Tibial nerve (tissue), 4 donors: ENCODE results near the gene NOTCH2.
"Not testable (repeated sequence)": the region's sequence is repeated elsewhere in the genome, so short reads cannot be mapped to it uniquely, and the experiment has no call there.

ENCODE experiments used
- CTCF ChIP-seq, 5 experiments: fragments of 200-600 bp in 3 of 5; fragments of 450-650 bp in 2 of 5; sonication (generic) in 3 of 5; IDR thresholded peaks; one replicate each; pipeline ENCODE4 v1.5.1; 2016 to 2019; ENCODE audit warnings: antibody characterized with exemption in 5 of 5, mild to moderate bottlenecking in 3 of 5, moderate library complexity in 2 of 5
- EP300 ChIP-seq, 2 donors: sonication (generic); formaldehyde crosslinking; IDR thresholded peaks; one replicate each; pipeline ENCODE4 v1.6.1; 2017; ENCODE audit warnings: antibody characterized with exemption in 2 of 2, mild to moderate bottlenecking in 1 of 2
- POLR2A ChIP-seq, 2 donors: fragments of 450-650 bp; IDR thresholded peaks; one replicate each; pipeline ENCODE4 v1.6.1; 2017; ENCODE audit warnings: antibody characterized with exemption in 2 of 2, mild to moderate bottlenecking in 2 of 2, moderate library complexity in 2 of 2

GRCh38 chr1:120111771-120112170, 42.3 kb upstream of the NOTCH2 start:
- not testable (repeated sequence) for TF ChIP-seq EP300, POLR2A, CTCF (IDR thresholded peaks at IDR 0.05)
